K562 (cell line): ENCODE results near the gene DSC1. TPM values are rescaled to one million over a fixed set of nuclear protein-coding genes. Genes with fewer than 3 reads are reported as not detected.
"Not testable (repeated sequence)": the region's sequence is repeated elsewhere in the genome, so short reads cannot be mapped to it uniquely, and the experiment has no call there.

Experiments used
- ATAC-seq: fragments of 200-7000 bp; cut with Tn5 transposase; 3 replicates; pipeline ENCODE4 v1.9.1; 2020; ENCODE audit warnings: moderate library complexity
- BruUV-seq: library from RNA; stranded (reverse); fragments of 400-500 nt; replicated peaks from 2 replicates; lab custom pipeline; 2021; lab: Mats Ljungman, UMichigan
- CTCF ChIA-PET: fragments of 300-600 bp; formaldehyde crosslinking; extraction: SDS; loops from one replicate; lab custom pipeline; 2021; ENCODE audit warnings: low intra/inter-chr PET ratio; lab: Yijun Ruan, JAX
- POLR2A ChIA-PET: fragments of 300-600, 350-650 bp; sonication (Branson Sonifier 250); formaldehyde crosslinking; extraction: SDS; loops from one replicate; lab custom pipeline; 2021; ENCODE audit warnings: antibody characterized with exemption, inconsistent platforms; lab: Yijun Ruan, JAX
- DNase-seq, 4 experiments: peaks; one replicate each; pipeline versions ENCODE4 v3.0.0 to v3.0.0-alpha.2; 2011 to 2018; ENCODE audit warnings: low spot score in 3 of 4, mixed read lengths in 3 of 4; ENCODE audit errors: extremely low read depth in 1 of 4
- FAIRE-seq: peaks from 2 replicates; lab custom pipeline; 2011; peaks lifted over from hg19 to GRCh38; lab: Jason Lieb, UNC
- H2AFZ ChIP-seq: 2 replicates; pipeline ENCODE4 v1.6.0; 2011; ENCODE audit warnings: low read depth, low read length, control low read depth, inconsistent platforms
- H3K27ac ChIP-seq: fragments of 200-600 bp; 3 replicates; pipeline ENCODE4 v1.8.0; 2011; ENCODE audit warnings: low read depth, mild to moderate bottlenecking, control low read depth, inconsistent platforms, low read length, moderate library complexity, mixed read lengths; ENCODE audit errors: extremely low read depth
- H3K27me3 ChIP-seq, 2 experiments: fragments of 300-600 bp in 1 of 2; 2 replicates in 1 of 2; 3 replicates in 1 of 2; pipeline versions ENCODE4 v1.6.0 to v1.8.0; 2011; ENCODE audit warnings: inconsistent platforms in 2 of 2, low read length in 2 of 2, mild to moderate bottlenecking in 1 of 2, mixed read lengths in 1 of 2, moderate library complexity in 1 of 2; ENCODE audit not compliant: control insufficient read depth in 2 of 2, insufficient read depth in 2 of 2
- H3K36me3 ChIP-seq: fragments of 300-600 bp; 3 replicates; pipeline ENCODE4 v1.8.0; 2011; ENCODE audit warnings: mild to moderate bottlenecking, low read length, inconsistent platforms; ENCODE audit not compliant: control insufficient read depth, insufficient read depth
- H3K4me1 ChIP-seq, 2 experiments: fragments of 200-600 bp in 1 of 2; replicated peaks in 1 of 2; 2 replicates in 1 of 2; 3 replicates in 1 of 2; pipeline versions ENCODE4 v1.5.1 to v1.8.0; 2011; ENCODE audit warnings: inconsistent platforms in 2 of 2, low read length in 2 of 2, mild to moderate bottlenecking in 1 of 2, mixed read lengths in 1 of 2, moderate library complexity in 1 of 2; ENCODE audit not compliant: control insufficient read depth in 2 of 2, insufficient read depth in 2 of 2
- H3K4me2 ChIP-seq: 2 replicates; pipeline ENCODE4 v1.6.1; 2011; ENCODE audit warnings: low read length, control low read depth, inconsistent platforms, mixed read lengths; ENCODE audit not compliant: insufficient read depth
- H3K4me3 ChIP-seq: fragments of 200-600 bp; sonication (generic), shearing (Covaris generic); 2 replicates; pipeline ENCODE4 v1.5.1; 2016; ENCODE audit warnings: control low read depth, inconsistent platforms
- H3K79me2 ChIP-seq: fragments of 200-600 bp; 3 replicates; pipeline ENCODE4 v1.8.0; 2011; ENCODE audit warnings: low read length, inconsistent platforms; ENCODE audit not compliant: control insufficient read depth, insufficient read depth
- H3K9ac ChIP-seq, 2 experiments: 2 replicates each; pipeline versions ENCODE4 v1.6.0 to v1.6.1; 2011; ENCODE audit warnings: low read depth in 2 of 2, low read length in 2 of 2, control low read depth in 1 of 2, inconsistent platforms in 1 of 2, mild to moderate bottlenecking in 1 of 2, mixed read lengths in 1 of 2; ENCODE audit not compliant: insufficient read depth in 1 of 2
- H3K9me1 ChIP-seq: one replicate; pipeline ENCODE4 v1.6.0; 2011; ENCODE audit warnings: inconsistent platforms, mild to moderate bottlenecking, low read length, moderate library complexity; ENCODE audit not compliant: control insufficient read depth, insufficient read depth
- H3K9me3 ChIP-seq: replicated peaks from 2 replicates; pipeline ENCODE4 v1.5.1; 2011; ENCODE audit warnings: low read depth, low read length, inconsistent platforms; ENCODE audit not compliant: control insufficient read depth, insufficient read depth
- H4K20me1 ChIP-seq: replicated peaks from 2 replicates; pipeline ENCODE4 v1.6.1; 2011; ENCODE audit warnings: low read length, inconsistent platforms, mixed read lengths; ENCODE audit not compliant: control insufficient read depth, insufficient read depth
- RBM25 ChIP-seq: fragments of 200-400 bp; formaldehyde crosslinking; IDR thresholded peaks from 2 replicates; pipeline ENCODE4 v1.6.1; 2018; ENCODE audit warnings: low read length, low read depth, moderate library complexity; ENCODE audit not compliant: severe bottlenecking
- ZNF408 ChIP-seq: fragments of 250-450 bp; sonication (Bioruptor Pico); IDR thresholded peaks from 2 replicates; pipeline ENCODE4 v1.4.0; 2020; ENCODE audit warnings: low read depth, mild to moderate bottlenecking, moderate library complexity
- WGBS: fragments of 100-300 bp; shearing (Covaris generic); methylation state at CpG from one replicate; pipeline ENCODE4 v1.1.6; 2016; ENCODE audit warnings: low coverage, mixed read lengths; ENCODE audit not compliant: insufficient coverage; ENCODE audit errors: missing lambda C conversion rate; 5-methylcytosine and 5-hydroxymethylcytosine counted together
- in situ Hi-C: fragments of 300-500 bp; cut with MboI; formaldehyde crosslinking; loops from 4 replicates; pipeline ENCODE4 v1.15.0; 2018; ENCODE audit warnings: inconsistent platforms, mixed read lengths
- intact Hi-C: fragments of 100-400 bp; cut with micrococcal nuclease; formaldehyde crosslinking; loops from 2 replicates; pipeline ENCODE4 v1.14.2; 2022
- polyA plus RNA-seq, 8 experiments: library from polyadenylated mRNA; depleted of rRNA in 4 of 8; stranded (reverse) in 5 of 8; unstranded in 3 of 8; fragments of >200 nt; fragmentation: Nextera tagmentation in 2 of 8; fragmentation: Illumina TruSeq in 1 of 8; extraction: Ambion mirVana in 2 of 8; extraction: Trizol in 1 of 8; gene quantifications; 2 replicates each; pipeline versions ENCODE4 v1.2.1 to v1.2.3, GENCODE V29; 2011 to 2014; ENCODE audit warnings: inconsistent platforms in 1 of 8, missing spikeins in 1 of 8
- total RNA-seq, 7 experiments: library from RNA; depleted of rRNA in 6 of 7; stranded (reverse); fragments of >200 nt in 6 of 7; fragmentation: Illumina TruSeq in 2 of 7; extraction: Trizol in 2 of 7; gene quantifications; 2 replicates each; pipeline versions ENCODE4 v1.2.1 to v1.2.3, GENCODE V29; 2011 to 2021; ENCODE audit warnings: low replicate concordance in 1 of 7

Gene DSC1
- total and polyA plus RNA-seq, 9 of the 15 experiments (the other 6 are each of a cell fraction or from before 2014, with no cell fraction given), result 0.04 to 0.07 (median 0.05) TPM; not detected in 4

- Histone ChIP-seq H3K79me2 (no peaks in the 10 kb centered on the region), H3K4me3 (no peak overlapping the region), H3K36me3 (no peaks in the 10 kb centered on the region), H3K4me1 (no peaks in the 10 kb centered on the region; a peak in 1 of 5 replicates), H3K9me1 (no peaks in the 10 kb centered on the region), H3K9ac (no peak overlapping the region), H2AFZ (no peak overlapping the region), H3K9me3 (no peaks in the 10 kb centered on the region), H3K4me2 (no peak overlapping the region), H4K20me1 (no peaks in the 10 kb centered on the region), H3K27me3 (no peaks in the 10 kb centered on the region; a peak in 1 of 5 replicates), H3K27ac (no peak overlapping the region)
- WGBS, result 0% methylated on average over 1 of the region's 1 CpG
- CTCF ChIA-PET, result no interaction called here
- DNase-seq (no peak), ATAC-seq (no peak), FAIRE-seq (no peak)
- TF ChIP-seq RBM25 (peak; percentile 64), ZNF408 (CRISPR knock-in tag) (no peak)
- no TSS peak for BruUV-seq
- intact Hi-C loops, result no loop called here
- in situ Hi-C loops, result no loop called here
- POLR2A ChIA-PET, result interaction anchor here (0.6 to 1.0 kb wide), 2 partner anchors 13 to 18 kb away, joined by 3 to 4 read pairs; no protein-coding TSS in a partner anchor
Measured at GRCh38 chr18:31125878-31126277, 36.8 kb downstream of the DSC1 start.

DNA sequence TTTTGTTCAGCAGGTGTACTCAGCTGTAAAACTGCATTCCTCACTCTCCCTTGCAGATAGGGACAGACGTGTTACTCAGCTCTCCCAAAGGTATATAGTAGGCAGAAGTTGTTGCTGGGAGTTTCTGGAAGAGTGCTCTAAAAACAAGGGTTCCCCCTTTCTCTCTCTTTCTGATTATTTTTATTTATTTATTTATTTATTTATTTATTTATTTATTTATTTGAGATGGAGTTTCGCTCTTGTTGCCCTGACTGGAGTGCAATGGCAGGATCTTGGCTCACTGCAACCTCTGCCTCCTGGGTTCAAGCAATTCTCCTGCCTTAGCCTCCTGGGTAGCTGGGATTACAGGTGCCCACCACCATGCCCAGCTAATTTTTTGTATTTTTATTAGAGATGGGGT lies 39.5 kb downstream of the DSC1 start:
- DNase-seq, H3K27me3 ChIP-seq, POLR2A ChIA-PET, H3K9me1 ChIP-seq, H4K20me1 ChIP-seq, CTCF ChIA-PET, H3K36me3 ChIP-seq, H3K27ac ChIP-seq, intact Hi-C loops, H3K9ac ChIP-seq, FAIRE-seq, H3K4me1 ChIP-seq, H3K79me2 ChIP-seq, H3K9me3 ChIP-seq, ATAC-seq, H3K4me3 ChIP-seq, BruUV-seq, H2AFZ ChIP-seq, in situ Hi-C loops, H3K4me2 ChIP-seq: not testable (repeated sequence)
- 11% methylated on average over 2 of the region's 2 CpGs for WGBS
